ENCODE results near the gene MTA2.
"Not testable (repeated sequence)": the region's sequence is repeated elsewhere in the genome, so short reads cannot be mapped to it uniquely, and the experiment has no call there.

Gene MTA2

GRCh38 chr11:62566247-62566646, 35.4 kb downstream of the MTA2 start:
- no peak for DNase-seq (ENCODE audit: low read depth in 2 of 2)

GRCh38 chr11:62565100-62565802, 36.4 kb downstream of the MTA2 start:
- DNase-seq (ENCODE audit: low read depth in 2 of 2) = no peak

GRCh38 chr11:62561677-62562230, 39.9 kb downstream of the MTA2 start:
- not testable (repeated sequence) for DNase-seq (ENCODE audit: low read depth in 2 of 2)

- DNase-seq (ENCODE audit: low read depth in 2 of 2) = no peak
These were observed 41.0 kb downstream of the MTA2 start for GRCh38 chr11:62560566-62561103.

- not testable (repeated sequence) for DNase-seq (ENCODE audit: low read depth in 2 of 2)
These were observed 42.0 kb downstream of the MTA2 start for GRCh38 chr11:62559626-62560025.

- no peak for DNase-seq (ENCODE audit: low read depth in 2 of 2)
These were observed 42.5 kb downstream of the MTA2 start for GRCh38 chr11:62559204-62559603.

GRCh38 chr11:62558669-62559068, 43.0 kb downstream of the MTA2 start:
- no peak for DNase-seq (ENCODE audit: low read depth in 2 of 2)

GRCh38 chr11:62556875-62557631, 44.6 kb downstream of the MTA2 start:
- DNase-seq (ENCODE audit: low read depth in 2 of 2) = no peak

- peak in 1 of 2 donors; percentile 62 for DNase-seq (ENCODE audit: low read depth in 2 of 2)
These were observed 45.4 kb downstream of the MTA2 start for GRCh38 chr11:62556108-62556874.

- no peak for DNase-seq (ENCODE audit: low read depth in 2 of 2)
These were observed 46.1 kb downstream of the MTA2 start for GRCh38 chr11:62555464-62556107.

GRCh38 chr11:62554387-62555167, 47.1 kb downstream of the MTA2 start:
- DNase-seq (ENCODE audit: low read depth in 2 of 2) = no peak

- no peak for DNase-seq (ENCODE audit: low read depth in 2 of 2)
These were observed 47.8 kb downstream of the MTA2 start for GRCh38 chr11:62553839-62554361.

- DNase-seq (ENCODE audit: low read depth in 2 of 2) = no peak
These were observed 48.4 kb downstream of the MTA2 start for GRCh38 chr11:62553080-62553838.

- DNase-seq (ENCODE audit: low read depth in 2 of 2) = no peak
These were observed 49.1 kb downstream of the MTA2 start for GRCh38 chr11:62552485-62553079.

- DNase-seq (ENCODE audit: low read depth in 2 of 2) = not testable (repeated sequence)
These were observed 51.2 kb downstream of the MTA2 start for GRCh38 chr11:62550478-62550877.

GRCh38 chr11:62548545-62549335, 52.9 kb downstream of the MTA2 start:
- no peak for DNase-seq (ENCODE audit: low read depth in 2 of 2)

GRCh38 chr11:62547691-62548281, 53.9 kb downstream of the MTA2 start:
- no peak for DNase-seq (ENCODE audit: low read depth in 2 of 2)
